ENCODE data around the gene ZNF512. TPM values are rescaled to one million over a fixed set of nuclear protein-coding genes. Genes with fewer than 3 reads are reported as not detected.

ZNF512 gene
- total RNA-seq, 1 experiment from 2014 or later: 34.2 TPM

DNA sequence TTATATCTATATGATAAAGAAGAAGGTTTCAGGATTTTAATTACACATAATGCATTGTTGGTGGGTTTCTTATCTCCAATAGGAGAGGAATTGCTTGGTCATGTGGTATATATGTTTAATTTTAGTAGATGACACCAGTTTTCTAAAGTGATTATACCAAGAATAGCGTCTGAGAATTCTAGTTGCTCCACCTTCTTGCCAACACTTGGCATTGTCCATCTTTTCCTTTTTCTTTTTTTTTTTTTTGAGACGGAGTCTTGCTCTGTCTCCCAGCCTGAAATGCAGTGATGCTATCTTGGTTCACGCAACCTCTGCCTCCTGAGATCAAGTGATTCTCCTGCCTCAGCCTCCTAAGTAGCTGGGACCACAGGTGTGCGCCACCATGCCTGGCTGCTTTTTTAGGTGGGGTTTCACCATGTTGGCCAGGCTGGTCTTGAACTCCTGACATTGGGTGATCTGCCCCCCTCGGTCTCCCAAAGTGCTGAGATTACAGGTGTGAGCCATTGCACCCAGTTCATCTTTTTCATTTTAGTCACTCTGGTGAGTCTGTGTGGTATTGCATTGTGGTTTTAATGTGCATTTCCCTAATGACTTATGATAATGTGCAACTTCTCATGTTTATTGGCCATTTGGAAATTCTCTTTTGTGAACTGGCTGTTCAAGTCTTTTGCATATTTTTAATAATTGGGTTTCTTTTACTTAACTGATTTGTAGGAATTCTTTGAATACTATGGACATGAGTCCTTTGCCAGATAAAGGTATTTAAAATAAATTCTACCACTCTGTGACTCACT is 37.3 kb upstream of the ZNF512 start:
- ATAC-seq: no peak
- H3K36me3 Mint-ChIP-seq: peaks cover 9% of the 10 kb centered on the region
- DNase-seq (ENCODE audit: low spot score): no peak
- H3K4me1 Mint-ChIP-seq: no peaks in the 10 kb centered on the region
- no peak overlapping the region for H3K4me3 Mint-ChIP-seq
- H3K27me3 Mint-ChIP-seq (ENCODE audit: low read depth): peaks cover 2% of the 10 kb centered on the region; the same call in 1 of the 2 replicates
- TF ChIP-seq, protein P1, sequence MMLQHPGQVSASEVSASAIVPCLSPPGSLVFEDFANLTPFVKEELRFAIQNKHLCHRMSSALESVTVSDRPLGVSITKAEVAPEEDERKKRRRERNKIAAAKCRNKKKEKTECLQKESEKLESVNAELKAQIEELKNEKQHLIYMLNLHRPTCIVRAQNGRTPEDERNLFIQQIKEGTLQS (CRISPR knock-in tag; conservative IDR thresholded peaks at IDR 0.05): no peak
- TF ChIP-seq, protein P2, sequence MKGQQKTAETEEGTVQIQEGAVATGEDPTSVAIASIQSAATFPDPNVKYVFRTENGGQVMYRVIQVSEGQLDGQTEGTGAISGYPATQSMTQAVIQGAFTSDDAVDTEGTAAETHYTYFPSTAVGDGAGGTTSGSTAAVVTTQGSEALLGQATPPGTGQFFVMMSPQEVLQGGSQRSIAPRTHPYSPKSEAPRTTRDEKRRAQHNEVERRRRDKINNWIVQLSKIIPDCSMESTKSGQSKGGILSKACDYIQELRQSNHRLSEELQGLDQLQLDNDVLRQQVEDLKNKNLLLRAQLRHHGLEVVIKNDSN (CRISPR knock-in tag; IDR thresholded peaks at IDR 0.05): no peak
- TF ChIP-seq JUN (CRISPR knock-in tag; IDR thresholded peaks at IDR 0.05): no peak
- no peak for TF ChIP-seq ZNF416 (CRISPR knock-in tag; IDR thresholded peaks at IDR 0.05)
- no peak for TF ChIP-seq TEAD4 (CRISPR knock-in tag; IDR thresholded peaks at IDR 0.05)
- TF ChIP-seq, protein P3, sequence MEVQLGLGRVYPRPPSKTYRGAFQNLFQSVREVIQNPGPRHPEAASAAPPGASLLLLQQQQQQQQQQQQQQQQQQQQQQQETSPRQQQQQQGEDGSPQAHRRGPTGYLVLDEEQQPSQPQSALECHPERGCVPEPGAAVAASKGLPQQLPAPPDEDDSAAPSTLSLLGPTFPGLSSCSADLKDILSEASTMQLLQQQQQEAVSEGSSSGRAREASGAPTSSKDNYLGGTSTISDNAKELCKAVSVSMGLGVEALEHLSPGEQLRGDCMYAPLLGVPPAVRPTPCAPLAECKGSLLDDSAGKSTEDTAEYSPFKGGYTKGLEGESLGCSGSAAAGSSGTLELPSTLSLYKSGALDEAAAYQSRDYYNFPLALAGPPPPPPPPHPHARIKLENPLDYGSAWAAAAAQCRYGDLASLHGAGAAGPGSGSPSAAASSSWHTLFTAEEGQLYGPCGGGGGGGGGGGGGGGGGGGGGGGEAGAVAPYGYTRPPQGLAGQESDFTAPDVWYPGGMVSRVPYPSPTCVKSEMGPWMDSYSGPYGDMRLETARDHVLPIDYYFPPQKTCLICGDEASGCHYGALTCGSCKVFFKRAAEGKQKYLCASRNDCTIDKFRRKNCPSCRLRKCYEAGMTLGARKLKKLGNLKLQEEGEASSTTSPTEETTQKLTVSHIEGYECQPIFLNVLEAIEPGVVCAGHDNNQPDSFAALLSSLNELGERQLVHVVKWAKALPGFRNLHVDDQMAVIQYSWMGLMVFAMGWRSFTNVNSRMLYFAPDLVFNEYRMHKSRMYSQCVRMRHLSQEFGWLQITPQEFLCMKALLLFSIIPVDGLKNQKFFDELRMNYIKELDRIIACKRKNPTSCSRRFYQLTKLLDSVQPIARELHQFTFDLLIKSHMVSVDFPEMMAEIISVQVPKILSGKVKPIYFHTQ (CRISPR knock-in tag; IDR thresholded peaks at IDR 0.05): no peak
- no peak overlapping the region for H3K27ac Mint-ChIP-seq
- POLR2A ChIA-PET: no interaction called here
- H3K9me3 Mint-ChIP-seq: peaks cover 24% of the 10 kb centered on the region
- CTCF ChIA-PET: interaction anchor here (0.7 kb wide), 1 partner anchor 868 kb away, joined by 3 read pairs; no protein-coding TSS in a partner anchor

GRCh38 chr2:27549303-27549702 is 33.5 kb upstream of the ZNF512 start:
- Mint-ChIP-seq H3K9me3 (peaks cover 20% of the 10 kb centered on the region), H3K27ac (no peak overlapping the region)

DNA sequence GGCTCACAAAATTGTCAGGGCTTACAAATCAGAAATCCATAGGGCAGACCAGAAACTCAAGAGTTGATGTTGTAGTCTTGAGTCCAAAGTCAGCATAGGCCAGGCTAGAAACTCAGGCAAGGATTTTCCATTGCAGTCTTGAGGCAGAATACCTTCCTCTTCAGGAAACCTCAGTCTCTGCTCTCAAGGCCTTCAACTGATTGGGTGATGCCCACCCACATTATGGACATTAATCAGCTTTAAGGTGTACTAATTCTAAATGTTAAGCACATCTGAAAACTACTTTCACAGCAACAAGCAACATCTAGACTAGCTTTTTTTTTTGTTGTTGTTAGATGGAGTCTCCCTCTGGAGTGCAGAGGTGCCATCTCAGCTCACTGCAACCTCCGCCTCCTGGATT is 31.3 kb upstream of the ZNF512 start:
- Mint-ChIP-seq H3K36me3 (peaks cover 3% of the 10 kb centered on the region), H3K27ac (no peak overlapping the region), H3K27me3 (ENCODE audit: low read depth) (peaks cover 23% of the 10 kb centered on the region), H3K9me3 (peaks cover 10% of the 10 kb centered on the region), H3K4me1 (no peaks in the 10 kb centered on the region), H3K4me3 (no peak overlapping the region)
- DNase-seq (ENCODE audit: low spot score) (no peak), ATAC-seq (no peak)
- ChIA-PET POLR2A (no interaction called here), CTCF (interaction anchor here (1.1 kb wide), 1 partner anchor 132 kb away, joined by 3 read pairs; no protein-coding TSS in a partner anchor)
- no peak for TF ChIP-seq IRF1 (CRISPR knock-in tag; IDR thresholded peaks at IDR 0.05)
- TF ChIP-seq FOXJ3 (CRISPR knock-in tag; IDR thresholded peaks at IDR 0.05; ENCODE audit: borderline replicate concordance): no peak
- no peak for TF ChIP-seq GRHL2 (CRISPR knock-in tag; IDR thresholded peaks at IDR 0.05; ENCODE audit: insufficient replicate concordance, severe bottlenecking)
- no peak for TF ChIP-seq ETV6 (CRISPR knock-in tag; IDR thresholded peaks at IDR 0.05)
- TF ChIP-seq ZNF263 (CRISPR knock-in tag; IDR thresholded peaks at IDR 0.05; ENCODE audit: low read depth): no peak
- no peak for TF ChIP-seq ZNF423 (CRISPR knock-in tag; IDR thresholded peaks at IDR 0.05)
- TF ChIP-seq, protein P4, sequence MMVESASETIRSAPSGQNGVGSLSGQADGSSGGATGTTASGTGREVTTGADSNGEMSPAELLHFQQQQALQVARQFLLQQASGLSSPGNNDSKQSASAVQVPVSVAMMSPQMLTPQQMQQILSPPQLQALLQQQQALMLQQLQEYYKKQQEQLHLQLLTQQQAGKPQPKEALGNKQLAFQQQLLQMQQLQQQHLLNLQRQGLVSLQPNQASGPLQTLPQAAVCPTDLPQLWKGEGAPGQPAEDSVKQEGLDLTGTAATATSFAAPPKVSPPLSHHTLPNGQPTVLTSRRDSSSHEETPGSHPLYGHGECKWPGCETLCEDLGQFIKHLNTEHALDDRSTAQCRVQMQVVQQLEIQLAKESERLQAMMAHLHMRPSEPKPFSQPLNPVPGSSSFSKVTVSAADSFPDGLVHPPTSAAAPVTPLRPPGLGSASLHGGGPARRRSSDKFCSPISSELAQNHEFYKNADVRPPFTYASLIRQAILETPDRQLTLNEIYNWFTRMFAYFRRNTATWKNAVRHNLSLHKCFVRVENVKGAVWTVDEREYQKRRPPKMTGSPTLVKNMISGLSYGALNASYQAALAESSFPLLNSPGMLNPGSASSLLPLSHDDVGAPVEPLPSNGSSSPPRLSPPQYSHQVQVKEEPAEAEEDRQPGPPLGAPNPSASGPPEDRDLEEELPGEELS (CRISPR knock-in tag; IDR thresholded peaks at IDR 0.05): no peak
- no peak for TF ChIP-seq ZNF232 (CRISPR knock-in tag; IDR thresholded peaks at IDR 0.05)
- TF ChIP-seq, protein P5, sequence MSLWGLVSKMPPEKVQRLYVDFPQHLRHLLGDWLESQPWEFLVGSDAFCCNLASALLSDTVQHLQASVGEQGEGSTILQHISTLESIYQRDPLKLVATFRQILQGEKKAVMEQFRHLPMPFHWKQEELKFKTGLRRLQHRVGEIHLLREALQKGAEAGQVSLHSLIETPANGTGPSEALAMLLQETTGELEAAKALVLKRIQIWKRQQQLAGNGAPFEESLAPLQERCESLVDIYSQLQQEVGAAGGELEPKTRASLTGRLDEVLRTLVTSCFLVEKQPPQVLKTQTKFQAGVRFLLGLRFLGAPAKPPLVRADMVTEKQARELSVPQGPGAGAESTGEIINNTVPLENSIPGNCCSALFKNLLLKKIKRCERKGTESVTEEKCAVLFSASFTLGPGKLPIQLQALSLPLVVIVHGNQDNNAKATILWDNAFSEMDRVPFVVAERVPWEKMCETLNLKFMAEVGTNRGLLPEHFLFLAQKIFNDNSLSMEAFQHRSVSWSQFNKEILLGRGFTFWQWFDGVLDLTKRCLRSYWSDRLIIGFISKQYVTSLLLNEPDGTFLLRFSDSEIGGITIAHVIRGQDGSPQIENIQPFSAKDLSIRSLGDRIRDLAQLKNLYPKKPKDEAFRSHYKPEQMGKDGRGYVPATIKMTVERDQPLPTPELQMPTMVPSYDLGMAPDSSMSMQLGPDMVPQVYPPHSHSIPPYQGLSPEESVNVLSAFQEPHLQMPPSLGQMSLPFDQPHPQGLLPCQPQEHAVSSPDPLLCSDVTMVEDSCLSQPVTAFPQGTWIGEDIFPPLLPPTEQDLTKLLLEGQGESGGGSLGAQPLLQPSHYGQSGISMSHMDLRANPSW (CRISPR knock-in tag; conservative IDR thresholded peaks at IDR 0.05; ENCODE audit: low read depth): no peak
- no peak for TF ChIP-seq ZNF512 (CRISPR knock-in tag; IDR thresholded peaks at IDR 0.05; ENCODE audit: borderline replicate concordance)

More at GRCh38 chr2:27549303-27549702, 33.5 kb upstream of the ZNF512 start:
- TF ChIP-seq, protein P6, sequence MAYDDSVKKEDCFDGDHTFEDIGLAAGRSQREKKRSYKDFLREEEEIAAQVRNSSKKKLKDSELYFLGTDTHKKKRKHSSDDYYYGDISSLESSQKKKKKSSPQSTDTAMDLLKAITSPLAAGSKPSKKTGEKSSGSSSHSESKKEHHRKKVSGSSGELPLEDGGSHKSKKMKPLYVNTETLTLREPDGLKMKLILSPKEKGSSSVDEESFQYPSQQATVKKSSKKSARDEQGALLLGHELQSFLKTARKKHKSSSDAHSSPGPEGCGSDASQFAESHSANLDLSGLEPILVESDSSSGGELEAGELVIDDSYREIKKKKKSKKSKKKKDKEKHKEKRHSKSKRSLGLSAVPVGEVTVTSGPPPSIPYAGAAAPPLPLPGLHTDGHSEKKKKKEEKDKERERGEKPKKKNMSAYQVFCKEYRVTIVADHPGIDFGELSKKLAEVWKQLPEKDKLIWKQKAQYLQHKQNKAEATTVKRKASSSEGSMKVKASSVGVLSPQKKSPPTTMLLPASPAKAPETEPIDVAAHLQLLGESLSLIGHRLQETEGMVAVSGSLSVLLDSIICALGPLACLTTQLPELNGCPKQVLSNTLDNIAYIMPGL (CRISPR knock-in tag; IDR thresholded peaks at IDR 0.05): no peak
- Mint-ChIP-seq H3K4me3 (no peak overlapping the region), H3K36me3 (peaks cover 9% of the 10 kb centered on the region), H3K4me1 (no peaks in the 10 kb centered on the region), H3K27me3 (ENCODE audit: low read depth) (peaks cover 20% of the 10 kb centered on the region)
- CTCF ChIA-PET: no interaction called here
- DNase-seq (ENCODE audit: low spot score) (no peak), ATAC-seq (no peak)
- POLR2A ChIA-PET: no interaction called here

Data from WTC11 (cell line).